ENCODE data around the gene ELL2.
"Not testable (repeated sequence)": the region's sequence is repeated elsewhere in the genome, so short reads cannot be mapped to it uniquely, and the experiment has no call there.

ELL2 gene

GRCh38 chr5:95858661-95859595, 102.7 kb downstream of the ELL2 start:
- FAIRE-seq (no peak), DNase-seq (ENCODE audit: insufficient read length, low spot score) (peak; percentile 94)
- TF ChIP-seq CTCF (IDR thresholded peaks at IDR 0.05; ENCODE audit: insufficient read depth, missing control alignments), result peak; percentile 98

- no peak for FAIRE-seq
- TF ChIP-seq CTCF (IDR thresholded peaks at IDR 0.05; ENCODE audit: insufficient read depth, missing control alignments), result no peak
- no peak for DNase-seq (ENCODE audit: insufficient read length, low spot score)
Observed at GRCh38 chr5:95858023-95858461, 103.6 kb downstream of the ELL2 start.

GRCh38 chr5:95857185-95857945, 104.3 kb downstream of the ELL2 start:
- FAIRE-seq, result no peak
- no peak for TF ChIP-seq CTCF (IDR thresholded peaks at IDR 0.05; ENCODE audit: insufficient read depth, missing control alignments)
- no peak for DNase-seq (ENCODE audit: insufficient read length, low spot score)

- DNase-seq (ENCODE audit: insufficient read length, low spot score) (no peak), FAIRE-seq (no peak)
- TF ChIP-seq CTCF (IDR thresholded peaks at IDR 0.05; ENCODE audit: insufficient read depth, missing control alignments), result no peak
Observed at GRCh38 chr5:95856501-95856981, 105.1 kb downstream of the ELL2 start.

GRCh38 chr5:95853490-95853889, 108.2 kb downstream of the ELL2 start:
- FAIRE-seq (no peak), DNase-seq (ENCODE audit: insufficient read length, low spot score) (no peak)
- TF ChIP-seq CTCF (IDR thresholded peaks at IDR 0.05; ENCODE audit: insufficient read depth, missing control alignments), result no peak

GRCh38 chr5:95852567-95852966, 109.1 kb downstream of the ELL2 start:
- no peak for TF ChIP-seq CTCF (IDR thresholded peaks at IDR 0.05; ENCODE audit: insufficient read depth, missing control alignments)
- no peak for DNase-seq (ENCODE audit: insufficient read length, low spot score)
- FAIRE-seq, result no peak

GRCh38 chr5:95851141-95851540, 110.5 kb downstream of the ELL2 start:
- not testable (repeated sequence) for FAIRE-seq; DNase-seq (ENCODE audit: insufficient read length, low spot score)
